K562 (cell line): ENCODE measurements around the gene CAPN14. TPM values are rescaled to one million over a fixed set of nuclear protein-coding genes. Genes with fewer than 3 reads are reported as not detected.

Experiments used
- ATAC-seq: fragments of 200-7000 bp; cut with Tn5 transposase; 3 replicates; pipeline ENCODE4 v1.9.1; 2020; ENCODE audit warnings: moderate library complexity
- BruUV-seq: library from RNA; stranded (reverse); fragments of 400-500 nt; replicated peaks from 2 replicates; lab custom pipeline; 2021; lab: Mats Ljungman, UMichigan
- CTCF ChIA-PET: fragments of 300-600 bp; formaldehyde crosslinking; extraction: SDS; loops from one replicate; lab custom pipeline; 2021; ENCODE audit warnings: low intra/inter-chr PET ratio; lab: Yijun Ruan, JAX
- POLR2A ChIA-PET: fragments of 300-600, 350-650 bp; sonication (Branson Sonifier 250); formaldehyde crosslinking; extraction: SDS; loops from one replicate; lab custom pipeline; 2021; ENCODE audit warnings: antibody characterized with exemption, inconsistent platforms; lab: Yijun Ruan, JAX
- DNase-seq, 4 experiments: peaks; one replicate each; pipeline versions ENCODE4 v3.0.0 to v3.0.0-alpha.2; 2011 to 2018; ENCODE audit warnings: low spot score in 3 of 4, mixed read lengths in 3 of 4; ENCODE audit errors: extremely low read depth in 1 of 4
- FAIRE-seq: peaks from 2 replicates; lab custom pipeline; 2011; peaks lifted over from hg19 to GRCh38; lab: Jason Lieb, UNC
- H2AFZ ChIP-seq: 2 replicates; pipeline ENCODE4 v1.6.0; 2011; ENCODE audit warnings: low read depth, low read length, control low read depth, inconsistent platforms
- H3K27ac ChIP-seq: fragments of 200-600 bp; 3 replicates; pipeline ENCODE4 v1.8.0; 2011; ENCODE audit warnings: low read depth, mild to moderate bottlenecking, control low read depth, inconsistent platforms, low read length, moderate library complexity, mixed read lengths; ENCODE audit errors: extremely low read depth
- H3K27me3 ChIP-seq, 2 experiments: fragments of 300-600 bp in 1 of 2; 2 replicates in 1 of 2; 3 replicates in 1 of 2; pipeline versions ENCODE4 v1.6.0 to v1.8.0; 2011; ENCODE audit warnings: inconsistent platforms in 2 of 2, low read length in 2 of 2, mild to moderate bottlenecking in 1 of 2, mixed read lengths in 1 of 2, moderate library complexity in 1 of 2; ENCODE audit not compliant: control insufficient read depth in 2 of 2, insufficient read depth in 2 of 2
- H3K36me3 ChIP-seq: fragments of 300-600 bp; 3 replicates; pipeline ENCODE4 v1.8.0; 2011; ENCODE audit warnings: mild to moderate bottlenecking, low read length, inconsistent platforms; ENCODE audit not compliant: control insufficient read depth, insufficient read depth
- H3K4me1 ChIP-seq, 2 experiments: fragments of 200-600 bp in 1 of 2; replicated peaks in 1 of 2; 2 replicates in 1 of 2; 3 replicates in 1 of 2; pipeline versions ENCODE4 v1.5.1 to v1.8.0; 2011; ENCODE audit warnings: inconsistent platforms in 2 of 2, low read length in 2 of 2, mild to moderate bottlenecking in 1 of 2, mixed read lengths in 1 of 2, moderate library complexity in 1 of 2; ENCODE audit not compliant: control insufficient read depth in 2 of 2, insufficient read depth in 2 of 2
- H3K4me2 ChIP-seq: 2 replicates; pipeline ENCODE4 v1.6.1; 2011; ENCODE audit warnings: low read length, control low read depth, inconsistent platforms, mixed read lengths; ENCODE audit not compliant: insufficient read depth
- H3K4me3 ChIP-seq: fragments of 200-600 bp; sonication (generic), shearing (Covaris generic); 2 replicates; pipeline ENCODE4 v1.5.1; 2016; ENCODE audit warnings: control low read depth, inconsistent platforms
- H3K79me2 ChIP-seq: fragments of 200-600 bp; 3 replicates; pipeline ENCODE4 v1.8.0; 2011; ENCODE audit warnings: low read length, inconsistent platforms; ENCODE audit not compliant: control insufficient read depth, insufficient read depth
- H3K9ac ChIP-seq, 2 experiments: 2 replicates each; pipeline versions ENCODE4 v1.6.0 to v1.6.1; 2011; ENCODE audit warnings: low read depth in 2 of 2, low read length in 2 of 2, control low read depth in 1 of 2, inconsistent platforms in 1 of 2, mild to moderate bottlenecking in 1 of 2, mixed read lengths in 1 of 2; ENCODE audit not compliant: insufficient read depth in 1 of 2
- H3K9me1 ChIP-seq: one replicate; pipeline ENCODE4 v1.6.0; 2011; ENCODE audit warnings: inconsistent platforms, mild to moderate bottlenecking, low read length, moderate library complexity; ENCODE audit not compliant: control insufficient read depth, insufficient read depth
- H3K9me3 ChIP-seq: replicated peaks from 2 replicates; pipeline ENCODE4 v1.5.1; 2011; ENCODE audit warnings: low read depth, low read length, inconsistent platforms; ENCODE audit not compliant: control insufficient read depth, insufficient read depth
- H4K20me1 ChIP-seq: replicated peaks from 2 replicates; pipeline ENCODE4 v1.6.1; 2011; ENCODE audit warnings: low read length, inconsistent platforms, mixed read lengths; ENCODE audit not compliant: control insufficient read depth, insufficient read depth
- MEF2D ChIP-seq: conservative IDR thresholded peaks from 2 replicates; pipeline ENCODE4 v1.6.1; 2016; ENCODE audit warnings: low read depth, missing genetic modification characterization, missing compliant biosample characterization
- SMARCA5 ChIP-seq: fragments of 450-650 bp; IDR thresholded peaks from 2 replicates; pipeline ENCODE4 v1.6.1; 2016
- ZNF121 ChIP-seq: sonication (generic); formaldehyde crosslinking; conservative IDR thresholded peaks from 2 replicates; pipeline ENCODE4 v1.8.0; 2022; ENCODE audit warnings: missing genetic modification reagents
- WGBS: fragments of 100-300 bp; shearing (Covaris generic); methylation state at CpG from one replicate; pipeline ENCODE4 v1.1.6; 2016; ENCODE audit warnings: low coverage, mixed read lengths; ENCODE audit not compliant: insufficient coverage; ENCODE audit errors: missing lambda C conversion rate; 5-methylcytosine and 5-hydroxymethylcytosine counted together
- in situ Hi-C: fragments of 300-500 bp; cut with MboI; formaldehyde crosslinking; loops from 4 replicates; pipeline ENCODE4 v1.15.0; 2018; ENCODE audit warnings: inconsistent platforms, mixed read lengths
- intact Hi-C: fragments of 100-400 bp; cut with micrococcal nuclease; formaldehyde crosslinking; loops from 2 replicates; pipeline ENCODE4 v1.14.2; 2022
- polyA plus RNA-seq, 8 experiments: library from polyadenylated mRNA; depleted of rRNA in 4 of 8; stranded (reverse) in 5 of 8; unstranded in 3 of 8; fragments of >200 nt; fragmentation: Nextera tagmentation in 2 of 8; fragmentation: Illumina TruSeq in 1 of 8; extraction: Ambion mirVana in 2 of 8; extraction: Trizol in 1 of 8; gene quantifications; 2 replicates each; pipeline versions ENCODE4 v1.2.1 to v1.2.3, GENCODE V29; 2011 to 2014; ENCODE audit warnings: inconsistent platforms in 1 of 8, missing spikeins in 1 of 8
- total RNA-seq, 7 experiments: library from RNA; depleted of rRNA in 6 of 7; stranded (reverse); fragments of >200 nt in 6 of 7; fragmentation: Illumina TruSeq in 2 of 7; extraction: Trizol in 2 of 7; gene quantifications; 2 replicates each; pipeline versions ENCODE4 v1.2.1 to v1.2.3, GENCODE V29; 2011 to 2021; ENCODE audit warnings: low replicate concordance in 1 of 7
- TF ChIP-seq, protein P1 (sequence below): fragments of 450-650 bp; formaldehyde crosslinking; IDR thresholded peaks from 2 replicates; pipeline ENCODE4 v1.4.0; 2022; ENCODE audit warnings: mild to moderate bottlenecking, moderate library complexity
- TF ChIP-seq, protein P2 (sequence below), 2 experiments: fragments of 450-650 bp in 1 of 2; sonication (generic) in 1 of 2; formaldehyde crosslinking in 1 of 2; IDR thresholded peaks in 1 of 2; conservative IDR thresholded peaks in 1 of 2; 2 replicates each; pipeline versions ENCODE4 v1.6.1 to v1.8.1; 2016 to 2023; ENCODE audit warnings: mild to moderate bottlenecking in 2 of 2, moderate library complexity in 2 of 2, inconsistent platforms in 1 of 2, missing genetic modification reagents in 1 of 2

CAPN14 gene
- total and polyA plus RNA-seq, 9 of the 15 experiments (the other 6 are each of a cell fraction or from before 2014, with no cell fraction given) = not detected

DNA sequence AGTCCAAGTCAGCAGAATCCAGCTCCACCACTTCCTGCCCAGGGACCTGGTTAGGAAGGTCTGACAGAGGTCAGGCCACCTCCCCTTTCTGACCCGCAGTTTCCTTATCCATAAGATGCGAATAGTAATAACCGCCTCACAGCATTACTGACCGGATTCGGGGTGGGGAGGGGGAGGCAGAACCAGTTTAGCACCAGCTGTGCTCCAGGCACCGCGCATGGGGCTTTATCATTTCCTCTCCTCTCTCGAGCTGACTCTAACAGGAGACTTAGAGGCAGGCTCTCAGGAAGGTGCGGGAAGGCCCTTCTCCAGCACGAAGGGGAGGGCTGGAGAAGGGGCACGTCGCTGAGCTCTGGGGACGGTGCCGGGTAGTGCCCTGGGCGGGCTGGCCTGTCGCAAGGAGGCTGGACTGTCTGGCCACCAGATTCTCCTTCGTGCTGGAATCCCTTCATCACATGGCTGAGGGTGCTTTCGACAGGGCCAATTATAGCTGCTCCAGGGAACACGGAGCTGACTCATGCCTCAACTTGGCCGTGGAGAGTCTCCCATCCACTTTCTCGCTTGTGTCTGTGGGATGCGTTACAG, 22.4 kb upstream of the CAPN14 start:
- no peaks in the 10 kb centered on the region for H4K20me1 ChIP-seq
- CTCF ChIA-PET = no interaction called here
- 0% methylated on average over 17 of the region's 22 CpGs for WGBS

More for the DNA sequence above, 22.4 kb upstream of the CAPN14 start:
- POLR2A ChIA-PET = interaction anchor here (0.6 kb wide), 1 partner anchor 13 kb away, joined by 3 read pairs; no protein-coding TSS in a partner anchor
- ATAC-seq = no peak
- FAIRE-seq = no peak
- no TSS peak for BruUV-seq
- no peak for DNase-seq
- H3K27ac ChIP-seq = no peak overlapping the region
- H3K4me1 ChIP-seq = peaks cover 0 to under 1% of the 10 kb centered on the region in 2 experiments; a peak in 3 of 5 replicates
- no peak for TF ChIP-seq MEF2D (tag)
- TF ChIP-seq, protein P1, sequence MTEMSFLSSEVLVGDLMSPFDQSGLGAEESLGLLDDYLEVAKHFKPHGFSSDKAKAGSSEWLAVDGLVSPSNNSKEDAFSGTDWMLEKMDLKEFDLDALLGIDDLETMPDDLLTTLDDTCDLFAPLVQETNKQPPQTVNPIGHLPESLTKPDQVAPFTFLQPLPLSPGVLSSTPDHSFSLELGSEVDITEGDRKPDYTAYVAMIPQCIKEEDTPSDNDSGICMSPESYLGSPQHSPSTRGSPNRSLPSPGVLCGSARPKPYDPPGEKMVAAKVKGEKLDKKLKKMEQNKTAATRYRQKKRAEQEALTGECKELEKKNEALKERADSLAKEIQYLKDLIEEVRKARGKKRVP = no peak
- TF ChIP-seq SMARCA5 = no peak
- no peak for TF ChIP-seq ZNF121
- TF ChIP-seq, protein P2, sequence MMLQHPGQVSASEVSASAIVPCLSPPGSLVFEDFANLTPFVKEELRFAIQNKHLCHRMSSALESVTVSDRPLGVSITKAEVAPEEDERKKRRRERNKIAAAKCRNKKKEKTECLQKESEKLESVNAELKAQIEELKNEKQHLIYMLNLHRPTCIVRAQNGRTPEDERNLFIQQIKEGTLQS (IDR thresholded peaks at IDR 0.05) = no peak
- TF ChIP-seq, protein P2 (CRISPR knock-in tag; conservative IDR thresholded peaks at IDR 0.05) = no peak
- H3K4me3 ChIP-seq = no peak overlapping the region
- H3K9me3 ChIP-seq = no peaks in the 10 kb centered on the region
- H3K9ac ChIP-seq = 0 out of 4 replicates have a peak overlapping the region, but pooled peaks of 1 of the 2 experiments have one; percentile 17
- intact Hi-C loops (loop anchor here (10.0 kb wide), 1 partner anchor 95 kb away; no protein-coding TSS in a partner anchor), in situ Hi-C loops (no loop called here)
- H3K36me3 ChIP-seq = no peaks in the 10 kb centered on the region
- no peak overlapping the region for H3K4me2 ChIP-seq
- no peaks in the 10 kb centered on the region for H3K79me2 ChIP-seq
- H3K9me1 ChIP-seq = no peaks in the 10 kb centered on the region
- peaks cover under 1 to 41% of the 10 kb centered on the region in 2 experiments; a peak in 3 of 5 replicates for H3K27me3 ChIP-seq
- H2AFZ ChIP-seq = no peak overlapping the region
